ENCODE measurements around the gene GTF3C5.
"Not testable (repeated sequence)": the region's sequence is repeated elsewhere in the genome, so short reads cannot be mapped to it uniquely, and the experiment has no call there.

The GTF3C5 gene

GRCh38 chr9:133046900-133047295 is 16.1 kb downstream of the GTF3C5 start:
- in situ Hi-C loops (cut with HindIII; ENCODE audit: low pct_ligation_motif_present, low pct_unique_long_range_greater_than_20kb, low sequenced_read_pairs), result no loop called here
- DNase-seq, result no peak

- DNase-seq, result peak; percentile 25
- in situ Hi-C loops (cut with HindIII; ENCODE audit: low pct_ligation_motif_present, low pct_unique_long_range_greater_than_20kb, low sequenced_read_pairs), result no loop called here
Observed at GRCh38 chr9:133048595-133048994, 17.8 kb downstream of the GTF3C5 start.

GRCh38 chr9:133049043-133049442 is 18.2 kb downstream of the GTF3C5 start:
- no peak for DNase-seq
- in situ Hi-C loops (cut with HindIII; ENCODE audit: low pct_ligation_motif_present, low pct_unique_long_range_greater_than_20kb, low sequenced_read_pairs), result no loop called here

DNA sequence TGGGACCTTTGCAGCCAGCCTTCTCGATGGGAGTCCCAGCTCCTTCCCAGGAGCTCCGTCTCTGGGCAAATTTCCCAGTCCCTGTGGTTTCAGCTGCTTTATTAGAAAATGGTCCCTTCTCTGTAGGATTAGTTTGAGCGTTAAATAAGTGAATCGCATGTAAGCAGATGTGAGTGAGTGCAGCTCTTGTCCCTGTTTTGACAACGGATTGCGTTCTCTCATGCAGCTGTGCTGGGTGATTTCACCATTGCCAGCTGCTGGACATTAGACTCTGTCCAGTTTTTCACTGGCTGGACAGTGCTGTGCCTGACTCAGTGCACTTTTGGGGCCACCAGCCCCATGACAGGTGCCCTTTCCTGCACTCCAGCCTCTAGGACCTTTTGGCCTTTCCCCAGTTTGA is 19.3 kb downstream of the GTF3C5 start:
- DNase-seq, result no peak
- in situ Hi-C loops (cut with HindIII; ENCODE audit: low pct_ligation_motif_present, low pct_unique_long_range_greater_than_20kb, low sequenced_read_pairs), result no loop called here

DNA sequence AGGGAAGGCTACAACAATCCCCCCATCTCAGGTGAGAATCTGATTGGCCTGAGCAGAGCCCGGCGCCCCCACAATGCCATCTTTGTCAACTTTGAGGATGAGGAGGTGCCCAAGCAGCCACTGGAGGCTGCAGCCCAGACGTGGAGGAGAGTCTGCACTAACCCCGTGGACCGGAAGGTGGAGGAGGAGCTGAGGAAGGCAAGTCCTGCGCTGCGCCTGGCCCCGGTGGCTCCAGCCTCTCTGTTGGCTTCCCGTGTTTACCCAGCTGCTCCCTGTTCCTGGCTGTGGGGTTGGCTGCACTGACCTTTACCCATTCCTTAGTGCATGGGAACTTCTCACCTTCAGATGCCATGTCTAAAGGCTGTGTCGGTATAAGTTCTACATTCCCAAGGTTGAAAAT is 20.0 kb downstream of the GTF3C5 start:
- in situ Hi-C loops (cut with HindIII; ENCODE audit: low pct_ligation_motif_present, low pct_unique_long_range_greater_than_20kb, low sequenced_read_pairs), result no loop called here
- no peak for DNase-seq

DNA sequence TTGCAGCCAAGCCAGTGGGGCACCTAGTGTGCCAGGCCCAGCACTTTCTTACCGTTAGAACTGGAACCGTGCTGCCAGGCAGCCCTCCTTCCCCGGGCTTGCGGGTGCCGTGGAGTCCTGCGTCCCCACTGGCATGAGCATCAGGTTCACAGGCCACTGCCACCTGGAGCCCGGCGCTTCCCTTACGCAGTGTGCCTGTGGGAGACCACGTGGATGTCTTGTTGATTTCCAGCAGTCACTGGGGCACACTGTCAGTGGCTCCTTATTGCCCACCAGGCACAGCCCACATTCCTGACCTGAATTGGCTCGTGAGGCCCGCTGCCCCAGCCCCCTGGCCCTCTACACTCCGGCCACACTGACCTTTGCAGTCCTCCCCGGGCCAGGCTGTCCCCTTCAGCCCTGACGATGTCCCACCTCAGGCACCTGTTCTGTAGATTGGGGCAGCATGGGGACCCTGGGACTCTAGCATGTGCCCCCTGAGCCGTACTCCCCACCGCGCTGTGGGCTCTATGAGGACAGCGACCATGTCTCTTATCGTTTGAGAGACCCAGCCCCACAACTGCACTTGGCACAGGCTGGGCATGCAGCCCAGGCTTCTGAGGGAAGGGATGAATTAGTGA is 20.6 kb downstream of the GTF3C5 start:
- no peak for DNase-seq
- in situ Hi-C loops (cut with HindIII; ENCODE audit: low pct_ligation_motif_present, low pct_unique_long_range_greater_than_20kb, low sequenced_read_pairs), result no loop called here

DNA sequence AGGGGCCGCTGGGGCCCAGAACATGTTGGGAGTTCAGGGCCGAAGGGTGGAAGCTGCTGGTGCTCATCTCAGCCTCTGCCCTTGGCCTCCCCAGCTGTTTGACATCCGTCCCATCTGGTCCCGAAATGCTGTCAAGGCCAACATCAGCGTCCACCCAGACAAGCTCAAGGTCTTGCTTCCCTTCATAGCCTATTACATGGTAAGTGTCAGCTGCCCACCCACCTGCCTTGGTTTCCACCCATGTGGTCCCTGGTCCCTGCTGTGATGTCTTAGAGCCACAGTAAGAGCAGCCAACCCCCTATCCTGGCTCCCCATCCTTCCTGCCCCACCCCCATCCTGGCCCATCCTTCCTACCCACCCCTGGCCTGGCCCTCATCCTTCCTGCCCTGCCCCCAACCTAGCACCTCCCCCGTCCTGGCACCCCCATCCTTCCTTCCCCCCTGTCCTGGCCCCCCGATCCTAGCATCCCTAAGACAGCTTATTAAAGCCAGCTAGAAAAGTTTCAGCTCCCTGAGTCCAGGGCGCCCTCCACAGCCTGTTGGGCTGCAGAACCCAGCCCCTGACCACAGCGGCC is 21.3 kb downstream of the GTF3C5 start:
- in situ Hi-C loops (cut with HindIII; ENCODE audit: low pct_ligation_motif_present, low pct_unique_long_range_greater_than_20kb, low sequenced_read_pairs), result no loop called here
- DNase-seq, result no peak

GRCh38 chr9:133054194-133054890 is 23.5 kb downstream of the GTF3C5 start:
- in situ Hi-C loops (cut with HindIII; ENCODE audit: low pct_ligation_motif_present, low pct_unique_long_range_greater_than_20kb, low sequenced_read_pairs), result no loop called here
- no peak for DNase-seq

DNA sequence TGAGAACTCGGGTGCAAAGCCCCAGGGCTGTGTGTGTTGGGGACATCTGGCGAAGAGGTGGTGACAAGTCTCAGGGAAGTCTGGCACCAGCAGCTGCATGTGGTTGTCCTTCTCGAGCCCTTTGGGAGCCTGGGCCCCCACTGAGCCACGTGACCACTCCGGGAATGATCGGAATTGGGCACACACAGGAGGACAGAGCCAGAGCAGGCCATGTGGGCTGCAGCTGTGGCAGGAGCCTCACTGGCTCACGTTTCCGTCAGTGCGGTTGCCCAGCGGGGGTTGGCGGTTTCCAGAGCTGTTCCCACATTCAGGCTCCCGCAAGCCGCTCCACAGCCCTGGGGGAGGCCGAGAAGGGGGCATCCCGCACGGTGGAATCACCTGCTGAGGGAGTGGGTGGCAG is 24.2 kb downstream of the GTF3C5 start:
- in situ Hi-C loops (cut with HindIII; ENCODE audit: low pct_ligation_motif_present, low pct_unique_long_range_greater_than_20kb, low sequenced_read_pairs), result no loop called here
- DNase-seq, result no peak

GRCh38 chr9:133055788-133056420 is 25.1 kb downstream of the GTF3C5 start:
- no peak for DNase-seq
- in situ Hi-C loops (cut with HindIII; ENCODE audit: low pct_ligation_motif_present, low pct_unique_long_range_greater_than_20kb, low sequenced_read_pairs), result no loop called here

GRCh38 chr9:133056533-133056932 is 25.7 kb downstream of the GTF3C5 start:
- no peak for DNase-seq
- in situ Hi-C loops (cut with HindIII; ENCODE audit: low pct_ligation_motif_present, low pct_unique_long_range_greater_than_20kb, low sequenced_read_pairs), result no loop called here

DNA sequence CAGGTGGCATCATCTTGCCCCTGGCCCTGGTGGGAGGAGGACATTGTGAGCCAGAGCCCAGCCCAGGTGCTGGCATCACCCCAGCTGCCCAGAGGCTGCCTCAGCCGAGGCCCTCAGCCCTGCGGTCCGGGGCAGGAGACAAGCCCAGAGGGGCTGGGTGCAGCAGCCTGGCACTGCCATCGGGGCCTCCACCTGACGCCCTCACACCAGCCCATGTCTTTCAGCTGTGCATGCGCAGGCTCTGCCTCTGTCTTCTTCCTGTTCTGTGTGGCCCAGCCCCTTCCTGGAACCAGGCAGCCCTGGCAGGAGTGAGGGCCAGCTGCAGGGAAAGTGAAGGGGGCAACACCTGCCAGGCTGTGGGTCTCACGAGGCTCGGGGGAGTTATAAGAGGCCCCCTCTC is 26.2 kb downstream of the GTF3C5 start:
- no peak for DNase-seq
- in situ Hi-C loops (cut with HindIII; ENCODE audit: low pct_ligation_motif_present, low pct_unique_long_range_greater_than_20kb, low sequenced_read_pairs), result no loop called here

DNA sequence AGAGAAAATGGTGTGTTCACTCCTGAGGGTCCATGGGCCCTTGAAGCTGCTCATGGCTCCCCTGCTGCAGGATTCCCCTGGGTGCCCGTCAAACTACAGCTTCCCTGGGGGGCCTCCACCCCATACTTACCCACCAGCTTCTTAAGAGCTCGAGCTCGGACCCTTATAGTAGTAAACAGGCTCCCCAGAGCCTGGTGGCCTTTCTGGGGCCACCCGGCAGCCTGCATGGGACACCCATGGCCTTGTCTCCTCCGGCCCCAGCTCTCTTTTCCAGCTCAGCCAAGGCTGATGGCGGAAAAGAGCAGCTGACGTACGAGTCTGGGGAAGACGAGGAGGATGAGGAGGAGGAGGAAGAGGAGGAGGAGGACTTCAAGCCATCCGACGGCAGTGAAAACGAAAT is 26.8 kb downstream of the GTF3C5 start:
- DNase-seq, result no peak
- in situ Hi-C loops (cut with HindIII; ENCODE audit: low pct_ligation_motif_present, low pct_unique_long_range_greater_than_20kb, low sequenced_read_pairs), result no loop called here

DNA sequence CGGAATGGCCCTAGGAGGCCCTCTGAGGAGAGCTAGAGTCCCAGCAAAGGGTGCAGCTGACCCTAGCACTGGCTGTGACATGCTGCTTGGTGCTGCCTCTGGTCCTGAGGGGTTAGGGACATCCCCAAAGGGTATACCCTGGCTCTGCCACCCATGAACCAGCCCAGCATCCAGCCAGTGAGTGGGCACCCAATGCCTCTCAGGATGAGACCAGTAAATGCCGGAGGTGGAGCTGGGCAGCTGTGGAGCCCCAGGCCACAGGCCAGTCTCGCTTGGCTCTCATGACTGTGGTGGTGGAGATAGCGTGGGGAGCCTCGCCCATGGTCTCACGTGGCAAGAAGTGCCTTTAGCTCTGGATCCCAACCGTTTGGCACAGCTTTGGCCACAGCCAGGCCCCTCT is 27.3 kb downstream of the GTF3C5 start:
- in situ Hi-C loops (cut with HindIII; ENCODE audit: low pct_ligation_motif_present, low pct_unique_long_range_greater_than_20kb, low sequenced_read_pairs), result no loop called here
- no peak for DNase-seq

- in situ Hi-C loops (cut with HindIII; ENCODE audit: low pct_ligation_motif_present, low pct_unique_long_range_greater_than_20kb, low sequenced_read_pairs), result no loop called here
- DNase-seq, result no peak
Observed at GRCh38 chr9:133058550-133059320, 27.9 kb downstream of the GTF3C5 start.

- DNase-seq, result no peak
- in situ Hi-C loops (cut with HindIII; ENCODE audit: low pct_ligation_motif_present, low pct_unique_long_range_greater_than_20kb, low sequenced_read_pairs), result no loop called here
Observed at GRCh38 chr9:133059623-133060022, 28.8 kb downstream of the GTF3C5 start.

DNA sequence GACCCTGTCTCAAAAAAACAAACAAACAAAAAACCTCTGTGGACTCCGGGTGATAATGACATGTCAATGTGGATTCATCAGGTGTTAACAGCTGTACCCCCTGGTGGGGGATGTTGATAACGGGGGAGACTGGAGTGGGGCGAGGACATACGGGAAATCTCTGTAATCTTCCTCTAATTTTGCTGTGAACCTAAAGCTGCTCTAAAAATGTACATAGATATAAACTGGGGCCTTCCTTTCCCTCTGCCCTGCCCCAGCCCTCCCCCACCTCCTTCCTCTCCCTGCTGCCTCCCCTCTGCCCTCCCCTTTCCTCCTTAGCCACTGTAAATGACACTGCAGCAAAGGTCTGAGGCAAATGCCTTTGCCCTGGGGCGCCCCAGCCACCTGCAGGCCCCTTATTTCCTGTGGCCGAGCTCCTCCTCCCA is 29.6 kb downstream of the GTF3C5 start:
- DNase-seq, result no peak
- in situ Hi-C loops (cut with HindIII; ENCODE audit: low pct_ligation_motif_present, low pct_unique_long_range_greater_than_20kb, low sequenced_read_pairs), result no loop called here

DNA sequence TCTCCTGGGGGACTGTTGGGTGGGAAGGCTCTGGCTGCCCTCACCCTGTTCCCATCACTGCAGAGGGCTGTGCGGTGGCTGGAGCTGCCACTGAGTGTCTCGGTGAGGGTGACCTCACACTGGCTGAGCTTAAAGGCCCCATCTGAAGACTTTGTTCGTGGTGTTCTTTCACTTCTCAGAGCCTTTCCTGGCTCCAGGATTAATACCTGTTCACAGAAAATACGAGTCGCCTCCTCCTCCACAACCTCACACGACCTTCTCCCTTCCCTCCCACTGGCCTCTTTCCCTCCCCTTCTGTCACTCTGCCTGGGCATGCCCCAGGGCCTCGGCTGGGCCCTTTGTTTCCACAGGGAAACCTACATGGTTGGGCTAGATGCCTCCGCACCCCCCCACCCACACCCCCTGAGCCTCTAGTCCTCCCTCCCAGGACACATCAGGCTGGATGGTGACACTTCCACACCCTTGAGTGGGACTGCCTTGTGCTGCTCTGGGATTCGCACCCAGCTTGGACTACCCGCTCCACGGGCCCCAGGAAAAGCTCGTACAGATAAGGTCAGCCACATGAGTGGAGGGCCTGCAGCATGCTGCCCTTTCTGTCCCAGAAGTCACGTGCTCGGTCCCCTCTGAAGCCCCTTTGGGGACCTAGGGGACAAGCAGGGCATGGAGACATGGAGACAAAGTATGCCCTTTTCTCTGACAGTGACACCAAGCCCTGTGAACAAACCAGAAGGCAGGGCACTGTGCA is 30.4 kb downstream of the GTF3C5 start:
- DNase-seq; in situ Hi-C loops (cut with HindIII; ENCODE audit: low pct_ligation_motif_present, low pct_unique_long_range_greater_than_20kb, low sequenced_read_pairs): not testable (repeated sequence)

All from ACHN (cell line).